Measurements from ENCODE around the gene CCNC. TPM values are rescaled to one million over a fixed set of nuclear protein-coding genes. Genes with fewer than 3 reads are reported as not detected.

The CCNC gene
- total RNA-seq, 1 donor from 2014 or later = 51.3 TPM

- intact Hi-C loops (cut with micrococcal nuclease) = loop anchor here (1.0 kb wide), 1 partner anchor 11 kb away; no protein-coding TSS in a partner anchor
- no peak for DNase-seq (ENCODE audit: low spot score)
- H3K27me3 Mint-ChIP-seq (ENCODE audit: insufficient read depth) = peaks cover 76% of the 10 kb centered on the region
- H3K4me3 Mint-ChIP-seq = no peak overlapping the region
- no peaks in the 10 kb centered on the region for H3K9me3 Mint-ChIP-seq
- H3K36me3 Mint-ChIP-seq (ENCODE audit: low read depth) = no peaks in the 10 kb centered on the region
- H3K27ac Mint-ChIP-seq = peak overlapping the region; percentile 12
- H3K4me1 Mint-ChIP-seq (ENCODE audit: low read depth) = peaks cover 34% of the 10 kb centered on the region
Measured at GRCh38 chr6:99590728-99591672, 22.5 kb upstream of the CCNC start.

DNA sequence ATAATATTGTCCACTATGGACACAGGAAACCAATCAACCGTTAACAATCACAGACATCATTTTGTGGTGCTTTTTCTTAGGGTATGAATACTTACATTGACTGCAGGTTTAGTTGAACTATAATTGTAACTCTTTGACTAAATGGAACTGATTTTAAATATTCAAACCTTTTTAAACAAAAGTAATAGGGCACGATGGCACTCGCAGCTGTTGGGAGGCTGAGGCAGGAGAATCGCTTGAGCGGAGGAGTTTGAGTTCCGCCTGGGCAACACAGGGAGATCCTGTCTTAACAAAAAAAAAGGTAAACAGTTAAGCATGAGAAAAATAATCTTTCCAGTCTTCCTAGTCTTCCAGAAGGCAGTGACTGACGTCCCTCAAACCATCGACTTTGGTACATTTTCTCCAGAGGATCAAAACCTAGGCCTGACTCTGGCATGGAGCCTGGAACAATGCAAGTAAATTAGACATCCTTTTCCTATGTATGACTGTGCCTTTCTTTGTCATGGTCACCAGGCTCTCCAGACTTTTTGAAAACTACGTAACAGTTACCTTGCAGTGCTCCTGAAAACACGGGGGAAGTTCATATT lies 21.5 kb upstream of the CCNC start:
- H3K27ac Mint-ChIP-seq = peak overlapping the region; percentile 18
- no peak for DNase-seq (ENCODE audit: low spot score)
- H3K27me3 Mint-ChIP-seq (ENCODE audit: insufficient read depth) = peaks cover 78% of the 10 kb centered on the region
- H3K36me3 Mint-ChIP-seq (ENCODE audit: low read depth) = no peaks in the 10 kb centered on the region
- intact Hi-C loops (cut with micrococcal nuclease) = loop anchor here (1.0 to 2.0 kb wide), 4 partner anchors 12 to 233 kb away; no protein-coding TSS in a partner anchor
- peak overlapping the region; percentile 86 for H3K4me3 Mint-ChIP-seq
- H3K9me3 Mint-ChIP-seq = no peaks in the 10 kb centered on the region
- peaks cover 34% of the 10 kb centered on the region for H3K4me1 Mint-ChIP-seq (ENCODE audit: low read depth)

DNA sequence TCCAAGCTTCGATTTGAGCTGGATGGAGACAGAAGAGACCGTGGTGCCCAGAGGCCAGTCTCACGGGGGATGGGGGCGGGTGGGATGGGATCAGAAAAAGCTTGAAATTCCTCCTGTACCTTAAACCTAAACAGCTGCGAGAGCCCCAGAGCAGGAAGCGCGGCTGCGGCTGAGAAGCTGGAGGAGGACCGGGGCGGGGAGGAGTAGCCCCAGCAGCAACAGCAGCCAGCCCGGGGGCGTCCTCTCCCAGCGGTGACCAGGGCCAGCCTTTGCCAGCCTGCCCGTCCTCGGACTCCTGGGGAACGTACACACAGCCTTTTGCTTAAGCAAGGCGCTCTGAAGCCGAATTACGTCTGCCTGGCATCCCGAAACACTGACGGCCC lies 20.8 kb upstream of the CCNC start:
- peaks cover 34% of the 10 kb centered on the region for H3K4me1 Mint-ChIP-seq (ENCODE audit: low read depth)
- no peak for DNase-seq (ENCODE audit: low spot score)
- H3K4me3 Mint-ChIP-seq = peak overlapping the region; percentile 86
- intact Hi-C loops (cut with micrococcal nuclease) = loop anchor here (2.0 kb wide), 3 partner anchors 22 to 234 kb away; no protein-coding TSS in a partner anchor
- H3K27me3 Mint-ChIP-seq (ENCODE audit: insufficient read depth) = peaks cover 80% of the 10 kb centered on the region
- no peak overlapping the region for H3K27ac Mint-ChIP-seq
- no peaks in the 10 kb centered on the region for H3K9me3 Mint-ChIP-seq
- H3K36me3 Mint-ChIP-seq (ENCODE audit: low read depth) = no peaks in the 10 kb centered on the region

- peak overlapping the region; percentile 86 for H3K4me3 Mint-ChIP-seq
- H3K36me3 Mint-ChIP-seq (ENCODE audit: low read depth) = no peaks in the 10 kb centered on the region
- intact Hi-C loops (cut with micrococcal nuclease) = loop anchor here (1.0 to 2.0 kb wide), 4 partner anchors 22 to 234 kb away; no protein-coding TSS in a partner anchor
- peak; percentile 43 for DNase-seq (ENCODE audit: low spot score)
- H3K9me3 Mint-ChIP-seq = no peaks in the 10 kb centered on the region
- peaks cover 80% of the 10 kb centered on the region for H3K27me3 Mint-ChIP-seq (ENCODE audit: insufficient read depth)
- H3K27ac Mint-ChIP-seq = peak overlapping the region; percentile 29
- H3K4me1 Mint-ChIP-seq (ENCODE audit: low read depth) = peaks cover 34% of the 10 kb centered on the region
Measured at GRCh38 chr6:99588618-99589289, 20.3 kb upstream of the CCNC start.

- peaks cover 78% of the 10 kb centered on the region for H3K27me3 Mint-ChIP-seq (ENCODE audit: insufficient read depth)
- intact Hi-C loops (cut with micrococcal nuclease) = loop anchor here (1.0 to 2.0 kb wide), 4 partner anchors 23 to 235 kb away; no protein-coding TSS in a partner anchor
- H3K27ac Mint-ChIP-seq = no peak overlapping the region
- DNase-seq (ENCODE audit: low spot score) = no peak
- H3K9me3 Mint-ChIP-seq = no peaks in the 10 kb centered on the region
- H3K36me3 Mint-ChIP-seq (ENCODE audit: low read depth) = no peaks in the 10 kb centered on the region
- H3K4me1 Mint-ChIP-seq (ENCODE audit: low read depth) = peaks cover 34% of the 10 kb centered on the region
- no peak overlapping the region for H3K4me3 Mint-ChIP-seq
Measured at GRCh38 chr6:99587792-99588191, 19.3 kb upstream of the CCNC start.

DNA sequence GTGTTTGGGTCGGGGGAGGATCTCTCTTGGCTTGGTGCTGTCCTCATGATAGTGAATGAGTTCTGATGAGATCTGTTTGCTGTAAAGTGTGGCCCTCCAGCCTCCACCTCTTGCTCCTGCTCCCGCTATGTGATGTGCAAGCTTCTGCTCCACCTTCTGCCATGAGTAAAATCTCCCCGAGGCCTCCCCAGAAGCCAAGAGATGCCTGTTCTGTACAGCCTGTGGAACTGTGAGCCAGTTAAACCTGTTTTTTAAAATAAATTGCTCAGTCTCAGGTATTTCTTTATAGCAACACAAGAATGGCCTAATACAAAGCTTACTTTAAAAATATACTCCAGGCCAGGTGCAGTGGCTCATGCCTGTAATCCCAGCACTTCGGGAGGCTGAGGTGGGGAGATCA lies 11.3 kb upstream of the CCNC start:
- no peak overlapping the region for H3K27ac Mint-ChIP-seq
- DNase-seq (ENCODE audit: low spot score) = no peak
- H3K36me3 Mint-ChIP-seq (ENCODE audit: low read depth) = no peaks in the 10 kb centered on the region
- H3K4me3 Mint-ChIP-seq = no peak overlapping the region
- peaks cover 7% of the 10 kb centered on the region for H3K4me1 Mint-ChIP-seq (ENCODE audit: low read depth)
- intact Hi-C loops (cut with micrococcal nuclease) = no loop called here
- peaks cover 57% of the 10 kb centered on the region for H3K27me3 Mint-ChIP-seq (ENCODE audit: insufficient read depth)
- H3K9me3 Mint-ChIP-seq = no peaks in the 10 kb centered on the region

GRCh38 chr6:99575544-99576227 lies 7.2 kb upstream of the CCNC start:
- H3K36me3 Mint-ChIP-seq (ENCODE audit: low read depth) = no peaks in the 10 kb centered on the region
- H3K9me3 Mint-ChIP-seq = no peaks in the 10 kb centered on the region
- no peak overlapping the region for H3K4me3 Mint-ChIP-seq
- peaks cover 44% of the 10 kb centered on the region for H3K27me3 Mint-ChIP-seq (ENCODE audit: insufficient read depth)
- intact Hi-C loops (cut with micrococcal nuclease) = no loop called here
- peaks cover 14% of the 10 kb centered on the region for H3K4me1 Mint-ChIP-seq (ENCODE audit: low read depth)
- no peak overlapping the region for H3K27ac Mint-ChIP-seq
- no peak for DNase-seq (ENCODE audit: low spot score)

GRCh38 chr6:99573980-99574617 lies 5.6 kb upstream of the CCNC start:
- no peak overlapping the region for H3K4me3 Mint-ChIP-seq
- no peak overlapping the region for H3K27ac Mint-ChIP-seq
- no peak for DNase-seq (ENCODE audit: low spot score)
- intact Hi-C loops (cut with micrococcal nuclease) = no loop called here
- peaks cover 14% of the 10 kb centered on the region for H3K4me1 Mint-ChIP-seq (ENCODE audit: low read depth)
- peaks cover 32% of the 10 kb centered on the region for H3K27me3 Mint-ChIP-seq (ENCODE audit: insufficient read depth)
- no peaks in the 10 kb centered on the region for H3K9me3 Mint-ChIP-seq
- no peaks in the 10 kb centered on the region for H3K36me3 Mint-ChIP-seq (ENCODE audit: low read depth)

- DNase-seq (ENCODE audit: low spot score) = no peak
- Mint-ChIP-seq H3K27ac (no peak overlapping the region), H3K27me3 (ENCODE audit: insufficient read depth) (no peaks in the 10 kb centered on the region), H3K9me3 (no peaks in the 10 kb centered on the region), H3K4me3 (no peak overlapping the region), H3K4me1 (ENCODE audit: low read depth) (peaks cover 35% of the 10 kb centered on the region), H3K36me3 (ENCODE audit: low read depth) (peaks cover 14% of the 10 kb centered on the region)
- intact Hi-C loops (cut with micrococcal nuclease) = no loop called here
Measured at GRCh38 chr6:99563056-99563723, 5.3 kb downstream of the CCNC start.

DNA sequence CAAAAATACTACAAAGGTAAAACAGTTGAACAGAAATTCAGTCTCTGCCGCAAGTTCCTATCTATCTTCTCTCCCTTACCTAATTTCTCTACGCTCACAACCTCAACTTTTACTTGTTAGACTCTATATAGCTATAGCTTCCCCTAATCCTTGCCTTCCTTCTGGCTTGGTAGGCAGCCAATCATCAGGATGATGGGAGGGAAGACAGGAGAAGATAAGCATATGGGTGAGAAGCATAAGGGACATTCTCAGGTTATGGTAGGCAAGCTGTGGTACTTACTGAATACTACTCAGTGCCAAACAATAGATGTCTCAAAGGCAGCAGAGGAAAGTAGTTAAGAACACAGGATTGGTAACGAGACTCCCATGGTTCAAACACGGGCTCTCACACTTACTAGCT lies 7.8 kb downstream of the CCNC start:
- no peak overlapping the region for H3K4me3 Mint-ChIP-seq
- H3K36me3 Mint-ChIP-seq (ENCODE audit: low read depth) = peaks cover 28% of the 10 kb centered on the region
- no peak for DNase-seq (ENCODE audit: low spot score)
- H3K9me3 Mint-ChIP-seq = no peaks in the 10 kb centered on the region
- intact Hi-C loops (cut with micrococcal nuclease) = no loop called here
- no peak overlapping the region for H3K27ac Mint-ChIP-seq
- H3K4me1 Mint-ChIP-seq (ENCODE audit: low read depth) = peaks cover 17% of the 10 kb centered on the region
- H3K27me3 Mint-ChIP-seq (ENCODE audit: insufficient read depth) = no peaks in the 10 kb centered on the region

DNA sequence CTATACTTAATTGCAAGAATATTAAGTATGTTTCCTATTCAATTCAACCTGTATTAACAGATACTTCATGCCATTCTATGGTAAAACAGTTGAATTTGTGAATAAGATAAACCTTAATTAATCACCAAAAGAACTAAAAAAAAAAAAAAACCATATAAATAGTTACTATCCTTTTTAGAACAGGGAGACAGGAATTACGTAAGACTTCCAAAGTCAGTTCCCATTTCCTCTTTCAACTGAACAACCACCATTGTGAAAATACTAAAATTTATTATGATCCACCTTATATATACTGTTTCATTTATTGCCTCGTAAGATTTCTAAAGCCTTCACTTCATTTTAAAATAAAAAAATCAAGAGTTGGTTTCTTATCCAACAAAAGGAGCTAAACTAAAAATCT lies 9.4 kb downstream of the CCNC start:
- DNase-seq (ENCODE audit: low spot score) = no peak
- Mint-ChIP-seq H3K27ac (no peak overlapping the region), H3K36me3 (ENCODE audit: low read depth) (peaks cover 38% of the 10 kb centered on the region), H3K27me3 (ENCODE audit: insufficient read depth) (no peaks in the 10 kb centered on the region), H3K9me3 (no peaks in the 10 kb centered on the region), H3K4me1 (ENCODE audit: low read depth) (peaks cover 10% of the 10 kb centered on the region), H3K4me3 (no peak overlapping the region)
- intact Hi-C loops (cut with micrococcal nuclease) = no loop called here

- Mint-ChIP-seq H3K27ac (no peak overlapping the region), H3K9me3 (no peaks in the 10 kb centered on the region), H3K4me3 (no peak overlapping the region), H3K27me3 (ENCODE audit: insufficient read depth) (no peaks in the 10 kb centered on the region), H3K36me3 (ENCODE audit: low read depth) (peaks cover 42% of the 10 kb centered on the region), H3K4me1 (ENCODE audit: low read depth) (no peaks in the 10 kb centered on the region)
- DNase-seq (ENCODE audit: low spot score) = no peak
- intact Hi-C loops (cut with micrococcal nuclease) = no loop called here
Measured at GRCh38 chr6:99553888-99554287, 14.6 kb downstream of the CCNC start.
